Fibroblast of peridontal ligament (primary cell): Measurements from ENCODE around the gene CPNE2.
"Not testable (repeated sequence)": the region's sequence is repeated elsewhere in the genome, so short reads cannot be mapped to it uniquely, and the experiment has no call there.

Experiments used
- DNase-seq: peaks from one replicate; pipeline ENCODE4 v3.0.0-alpha.2; 2010; ENCODE audit errors: extremely low read depth

The CPNE2 gene

DNA sequence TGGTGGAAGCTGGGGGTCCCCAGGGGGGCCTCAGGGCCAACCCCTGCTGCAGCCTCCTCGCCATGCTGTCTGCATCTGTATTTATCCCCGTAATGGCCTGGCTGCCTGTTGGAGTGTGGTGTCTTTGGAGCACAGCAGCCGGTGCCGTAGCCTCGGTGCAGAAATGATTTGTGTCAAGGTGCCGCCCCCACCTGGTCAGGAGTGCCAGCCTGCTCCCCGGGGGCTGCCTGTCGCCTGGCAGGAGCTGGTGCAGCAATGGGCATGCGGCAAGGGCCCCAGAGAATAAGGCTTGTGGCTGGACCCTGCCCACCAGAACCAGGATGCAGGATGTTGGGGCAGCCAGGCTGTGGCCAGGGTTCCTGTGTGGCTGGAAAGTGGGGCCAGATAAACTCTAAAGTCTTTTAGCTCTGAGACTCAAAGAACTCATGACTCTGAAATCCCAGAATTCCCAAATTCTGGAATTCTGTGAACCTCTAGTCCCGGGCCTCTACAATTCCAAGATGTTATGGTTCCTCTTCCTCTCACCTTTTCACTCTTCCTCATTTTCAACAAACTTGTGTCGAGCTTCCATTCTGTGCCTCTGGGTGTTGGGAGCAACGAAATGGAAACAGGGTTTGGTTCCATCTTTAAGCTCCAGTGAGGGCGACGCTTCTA lies 5.9 kb downstream of the CPNE2 start:
- DNase-seq = no peak

DNA sequence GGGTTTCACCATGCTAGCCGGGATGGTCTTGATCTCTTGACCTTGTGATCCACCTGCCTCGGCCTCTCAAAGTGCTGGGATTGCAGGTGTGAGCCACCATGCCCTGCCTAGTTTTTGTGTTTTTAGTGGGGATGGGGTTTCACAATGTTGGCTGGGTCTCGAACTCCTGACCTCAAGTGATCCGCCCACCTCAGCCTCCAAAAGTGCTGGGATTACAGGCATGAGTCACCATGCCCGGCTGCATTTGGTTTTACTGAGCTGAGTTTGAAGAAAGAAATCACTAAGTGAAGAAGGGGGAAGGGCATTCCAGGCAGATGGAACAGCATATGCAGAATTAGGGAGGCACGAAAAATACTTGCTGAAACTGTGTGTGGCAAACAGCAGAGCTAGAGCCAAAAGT lies 7.6 kb downstream of the CPNE2 start:
- DNase-seq = peak; percentile 47

DNA sequence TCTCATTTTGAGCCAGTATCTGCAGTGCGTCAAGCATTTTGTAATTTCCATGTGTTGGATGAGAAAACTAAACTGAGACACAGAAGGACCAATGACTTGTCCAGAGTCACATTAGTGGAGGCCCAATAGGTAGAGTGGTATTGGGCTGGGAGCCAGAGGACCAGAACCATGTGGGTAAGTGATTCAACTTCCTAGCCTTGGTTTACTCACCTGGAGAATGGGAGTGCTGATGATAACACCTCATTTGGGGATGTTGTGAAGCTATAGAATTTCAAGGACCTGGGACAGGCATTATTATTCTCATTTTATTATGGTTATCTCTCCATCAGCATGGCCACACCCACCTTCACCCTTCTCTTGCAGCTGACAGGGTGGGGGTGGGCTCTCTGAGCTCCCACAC lies 8.1 kb downstream of the CPNE2 start:
- no peak for DNase-seq

DNA sequence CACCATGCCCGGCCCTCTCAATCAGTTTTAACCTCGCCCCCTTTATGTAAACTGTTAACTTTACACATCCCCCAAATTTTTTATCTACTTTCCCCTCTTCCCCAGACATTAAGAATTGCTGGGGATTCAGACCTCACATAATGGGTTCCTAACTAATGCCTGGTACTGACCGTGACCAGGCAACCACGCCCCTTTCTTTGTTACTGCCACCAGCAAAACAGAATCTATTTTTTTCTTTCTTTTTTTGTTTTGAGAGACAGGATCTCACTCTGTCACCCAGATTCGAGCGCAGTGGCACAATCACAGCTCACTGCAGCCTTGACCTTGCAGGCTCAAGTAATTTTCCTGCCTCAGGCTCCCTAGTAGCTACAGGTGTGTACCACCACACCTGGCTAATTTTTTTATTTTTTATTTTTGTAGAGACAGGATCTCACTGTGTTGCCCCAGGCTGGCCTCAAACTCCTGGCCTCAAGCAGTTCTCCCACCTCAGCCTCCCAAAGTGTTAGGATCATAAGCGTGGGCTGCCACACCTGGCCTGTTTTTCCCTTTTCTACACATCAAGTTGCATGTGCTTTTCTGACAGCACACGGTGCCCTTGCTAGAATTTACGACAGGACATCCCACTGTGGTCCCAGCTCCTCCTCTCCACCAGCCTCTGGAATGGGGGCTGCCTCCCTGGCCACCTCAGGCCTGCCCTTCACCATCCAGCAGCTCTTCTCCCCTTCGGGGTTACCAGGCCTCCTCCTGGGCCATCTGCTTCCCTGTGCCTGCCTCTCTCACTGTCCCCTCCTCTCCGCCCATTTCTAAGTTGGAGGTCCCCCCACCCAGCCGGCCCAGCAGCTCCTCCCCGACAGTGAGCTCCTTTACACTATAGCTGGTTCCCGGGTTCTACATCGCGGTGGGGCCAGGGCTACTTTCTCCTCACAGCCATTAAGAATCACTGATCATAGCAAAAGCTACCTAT lies 10.8 kb downstream of the CPNE2 start:
- no peak for DNase-seq

DNA sequence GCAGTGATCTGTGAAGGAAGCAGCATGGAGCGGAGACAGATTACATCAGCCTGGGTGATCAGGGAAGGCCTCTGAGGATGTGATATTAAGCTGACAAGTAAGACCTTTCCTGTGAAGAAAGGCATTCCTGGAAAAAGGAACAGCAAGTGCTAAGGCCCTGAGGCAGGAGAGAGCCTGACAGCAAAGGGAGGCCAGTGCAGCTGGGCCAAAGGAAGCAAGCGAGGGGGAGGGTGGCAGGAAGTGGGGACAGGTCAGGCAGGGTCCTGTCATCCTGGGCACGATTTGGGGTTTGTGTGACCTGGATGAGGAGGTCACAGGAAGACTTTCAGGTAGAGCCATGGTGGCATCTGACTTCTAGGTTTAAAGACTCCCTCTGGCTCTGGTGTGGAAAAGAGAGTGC lies 12.3 kb downstream of the CPNE2 start:
- no peak for DNase-seq

- no peak for DNase-seq
Observed at GRCh38 chr16:57105184-57105583, 12.8 kb downstream of the CPNE2 start.

DNA sequence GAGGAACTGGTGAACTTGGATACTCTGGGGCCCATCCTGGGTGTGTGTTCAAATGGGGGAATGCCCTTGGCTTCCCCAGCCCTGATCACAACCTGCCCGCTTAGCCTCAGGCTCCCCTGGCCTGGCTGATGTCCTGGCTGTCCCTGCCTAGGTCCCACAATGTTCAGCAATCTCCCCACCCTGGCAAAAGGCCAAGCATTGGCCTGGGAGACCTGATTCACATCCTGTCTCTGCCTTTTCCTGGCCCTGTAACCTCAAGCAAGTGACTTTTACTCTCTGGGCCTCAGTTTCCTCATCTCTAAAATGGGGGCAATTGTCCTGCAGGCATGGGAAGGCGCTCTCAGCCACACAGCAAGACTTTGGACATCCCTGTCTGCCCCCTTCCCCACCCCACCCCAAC lies 14.4 kb downstream of the CPNE2 start:
- DNase-seq = no peak

- DNase-seq = no peak
Observed at GRCh38 chr16:57107321-57107922, 15.0 kb downstream of the CPNE2 start.

DNA sequence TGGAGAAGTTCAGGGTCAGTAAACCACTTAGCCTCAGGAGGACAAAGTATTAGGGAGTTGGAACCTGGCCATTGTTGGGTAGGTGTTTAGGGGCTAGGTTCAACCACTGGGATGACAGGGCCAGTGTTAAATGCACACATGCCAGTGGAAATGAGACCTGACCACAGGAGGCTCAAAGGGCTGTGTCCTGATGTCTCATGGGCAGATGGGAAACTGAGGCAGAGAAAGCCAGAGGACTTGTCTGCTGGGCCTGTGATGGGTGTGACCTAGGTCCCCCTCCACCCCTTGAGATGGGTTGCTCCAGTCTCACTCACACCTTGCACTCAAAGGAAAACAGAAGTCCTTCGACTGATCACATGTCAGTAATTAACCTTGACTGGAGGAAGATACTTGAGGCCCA lies 16.0 kb downstream of the CPNE2 start:
- DNase-seq = no peak

GRCh38 chr16:57109259-57110105 lies 17.1 kb downstream of the CPNE2 start:
- not testable (repeated sequence) for DNase-seq

GRCh38 chr16:57110937-57111336 lies 18.6 kb downstream of the CPNE2 start:
- no peak for DNase-seq

DNA sequence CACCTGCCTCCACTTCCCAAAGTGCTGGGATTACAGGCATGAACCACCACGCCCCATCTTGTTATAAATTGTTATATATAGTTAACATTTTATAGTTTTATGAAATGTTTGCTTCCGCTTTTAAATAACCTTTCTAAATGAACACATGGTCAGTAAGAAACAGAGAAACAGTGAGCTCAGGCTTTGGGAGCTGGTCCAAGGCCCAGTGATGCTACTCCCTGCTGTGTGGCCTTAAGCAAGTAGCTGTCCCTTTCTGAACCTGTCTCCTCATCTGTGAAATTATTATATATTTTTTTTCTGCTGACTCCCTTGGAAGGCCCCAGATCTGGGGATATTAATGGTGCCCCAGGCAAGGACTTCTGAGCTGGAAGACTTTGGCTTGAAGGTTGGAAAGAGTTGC lies 19.0 kb downstream of the CPNE2 start:
- DNase-seq = no peak

GRCh38 chr16:57112403-57113041 lies 20.1 kb downstream of the CPNE2 start:
- DNase-seq = no peak

DNA sequence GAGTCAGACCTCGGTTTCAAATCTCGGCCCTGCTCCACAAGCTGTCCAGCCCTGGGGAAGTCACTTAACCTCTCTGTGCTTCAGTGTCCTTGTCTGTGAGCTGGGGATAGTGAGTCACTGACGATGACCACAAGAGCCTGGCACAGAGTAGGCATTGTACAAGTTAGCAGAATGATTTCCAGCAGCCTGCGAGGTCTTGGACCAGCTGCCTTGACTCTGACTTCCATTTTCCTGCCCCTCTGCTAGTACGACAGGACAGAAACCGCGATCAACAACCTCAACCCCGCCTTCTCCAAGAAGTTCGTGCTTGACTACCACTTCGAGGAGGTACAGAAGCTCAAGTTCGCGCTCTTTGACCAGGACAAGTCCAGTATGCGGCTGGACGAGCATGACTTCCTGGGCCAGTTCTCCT lies 20.7 kb downstream of the CPNE2 start:
- DNase-seq = peak; percentile 58

DNA sequence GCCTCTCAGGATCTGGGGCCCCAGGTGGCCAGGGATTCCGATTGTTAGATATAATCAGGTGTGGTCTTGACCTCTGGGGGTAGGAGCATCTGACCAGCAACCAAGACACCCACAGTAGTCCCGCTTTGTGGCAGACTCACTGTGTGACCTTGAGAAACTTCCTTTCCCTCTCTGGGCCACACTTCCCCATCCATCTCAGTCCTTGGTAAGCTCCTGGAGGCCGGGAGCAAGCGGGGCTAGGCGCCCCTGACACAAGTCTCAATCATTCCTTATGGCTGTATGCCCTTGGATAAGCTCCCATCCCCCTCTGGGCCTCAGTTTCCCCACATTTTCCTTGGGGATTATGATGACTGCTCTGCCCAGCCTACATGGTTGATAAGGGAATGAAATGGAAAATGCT lies 21.3 kb downstream of the CPNE2 start:
- no peak for DNase-seq

- DNase-seq = no peak
Observed at GRCh38 chr16:57115168-57115513, 22.8 kb downstream of the CPNE2 start.

DNA sequence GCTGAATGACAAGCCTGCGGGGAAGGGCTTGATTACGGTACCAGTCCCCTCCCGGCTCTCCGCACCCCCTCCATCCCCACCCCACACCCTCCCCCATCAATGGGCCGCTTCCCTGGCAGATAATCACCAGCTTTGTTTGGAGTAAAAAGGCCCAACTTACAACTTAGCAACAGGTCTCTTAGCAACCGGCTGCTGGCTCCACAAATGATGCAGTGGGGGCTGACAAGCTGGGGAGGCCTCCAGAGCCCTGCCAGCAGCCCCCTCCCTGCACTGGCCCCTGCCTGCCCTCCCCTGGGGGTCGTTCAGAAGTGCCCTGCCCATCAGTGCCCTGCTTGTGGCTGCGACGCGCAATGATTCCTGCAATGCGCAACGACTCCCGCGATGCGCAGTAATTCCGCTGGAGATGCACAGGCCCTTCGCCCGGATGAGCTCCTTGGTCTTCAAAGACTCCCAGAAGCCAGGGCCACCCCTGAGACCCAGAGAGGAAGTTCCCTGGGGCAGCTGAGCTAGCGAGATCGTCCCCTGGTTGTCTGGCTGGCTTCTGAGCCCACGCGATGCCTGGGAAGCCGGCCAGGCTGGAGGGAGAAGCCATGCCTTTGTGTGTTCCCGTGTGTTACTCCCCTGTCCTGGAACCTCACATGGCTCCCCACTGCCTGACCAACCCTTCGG lies 23.3 kb downstream of the CPNE2 start:
- DNase-seq = peak; percentile 23

DNA sequence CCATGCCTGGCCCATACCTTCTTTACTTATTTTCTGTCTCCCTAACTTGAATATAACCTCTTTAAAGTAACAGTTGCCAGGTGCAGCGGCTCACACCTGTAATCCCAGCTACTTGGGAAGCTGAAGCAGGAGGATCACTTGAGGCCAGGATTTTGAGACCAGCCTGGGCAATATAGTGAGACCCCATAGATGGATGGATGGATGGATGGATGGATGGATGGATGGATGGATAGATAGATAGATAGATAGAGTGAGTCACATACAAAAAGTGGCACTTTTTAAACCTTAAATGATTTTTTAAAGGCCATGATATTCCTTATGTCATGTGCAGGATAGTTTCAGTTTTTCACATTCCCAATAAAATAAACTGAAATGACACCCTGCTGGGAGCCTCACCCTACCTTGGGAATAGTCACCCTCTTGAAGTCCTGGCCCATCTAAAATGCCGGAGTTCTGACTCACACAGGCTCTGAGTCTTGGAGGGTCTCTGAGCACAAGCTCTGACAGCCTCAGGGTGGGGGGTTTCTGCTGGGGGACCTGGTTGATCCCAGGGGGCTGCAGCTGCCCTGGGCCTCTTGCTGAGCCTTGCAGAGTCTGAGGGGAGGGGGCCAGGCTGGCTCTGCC lies 26.2 kb downstream of the CPNE2 start:
- no peak for DNase-seq

GRCh38 chr16:57123216-57123973 lies 31.0 kb downstream of the CPNE2 start:
- no peak for DNase-seq
